ENCODE measurements around the gene ASTN2.
A peak's percentile ranks its signal among the peaks of the same experiment; 100 is the strongest.
"Not testable (repeated sequence)": the region's sequence is repeated elsewhere in the genome, so short reads cannot be mapped to it uniquely, and the experiment has no call there.

Gene ASTN2

GRCh38 chr9:116701940-116702642 lies 712.8 kb downstream of the ASTN2 start:
- DNase-seq (ENCODE audit: low read depth) = no peak

- no peak for DNase-seq (ENCODE audit: low read depth)
Observed at GRCh38 chr9:116700882-116701865, 713.7 kb downstream of the ASTN2 start.

GRCh38 chr9:116700279-116700678 lies 714.6 kb downstream of the ASTN2 start:
- no peak for DNase-seq (ENCODE audit: low read depth)

GRCh38 chr9:116697887-116698286 lies 717.0 kb downstream of the ASTN2 start:
- no peak for DNase-seq (ENCODE audit: low read depth)

- DNase-seq (ENCODE audit: low read depth) = no peak
Observed at GRCh38 chr9:116697362-116697761, 717.5 kb downstream of the ASTN2 start.

- no peak for DNase-seq (ENCODE audit: low read depth)
Observed at GRCh38 chr9:116695438-116695837, 719.4 kb downstream of the ASTN2 start.

- no peak for DNase-seq (ENCODE audit: low read depth)
Observed at GRCh38 chr9:116694785-116695291, 720.0 kb downstream of the ASTN2 start.

GRCh38 chr9:116693233-116693731 lies 721.6 kb downstream of the ASTN2 start:
- no peak for DNase-seq (ENCODE audit: low read depth)

GRCh38 chr9:116692616-116693015 lies 722.2 kb downstream of the ASTN2 start:
- no peak for DNase-seq (ENCODE audit: low read depth)

- no peak for DNase-seq (ENCODE audit: low read depth)
Observed at GRCh38 chr9:116691607-116692006, 723.2 kb downstream of the ASTN2 start.

GRCh38 chr9:116690805-116691204 lies 724.1 kb downstream of the ASTN2 start:
- DNase-seq (ENCODE audit: low read depth) = not testable (repeated sequence)

GRCh38 chr9:116689486-116690032 lies 725.3 kb downstream of the ASTN2 start:
- DNase-seq (ENCODE audit: low read depth) = no peak

GRCh38 chr9:116688806-116689485 lies 725.9 kb downstream of the ASTN2 start:
- DNase-seq (ENCODE audit: low read depth) = no peak

- DNase-seq (ENCODE audit: low read depth) = no peak
Observed at GRCh38 chr9:116687754-116688135, 727.1 kb downstream of the ASTN2 start.

GRCh38 chr9:116687074-116687753 lies 727.6 kb downstream of the ASTN2 start, which contains the start of gene TRIM32:
Gene TRIM32, plus strand, starts transcription at chr9:116687305. Its CDS starts 10,438 bp downstream, at chr9:116697743.
- DNase-seq (ENCODE audit: low read depth) = peak; percentile 91

GRCh38 chr9:116686693-116687073 lies 728.2 kb downstream of the ASTN2 start:
- DNase-seq (ENCODE audit: low read depth) = no peak

- no peak for DNase-seq (ENCODE audit: low read depth)
Observed at GRCh38 chr9:116686135-116686534, 728.7 kb downstream of the ASTN2 start.

GRCh38 chr9:116685166-116685565 lies 729.7 kb downstream of the ASTN2 start:
- no peak for DNase-seq (ENCODE audit: low read depth)

- no peak for DNase-seq (ENCODE audit: low read depth)
Observed at GRCh38 chr9:116683535-116683934, 731.3 kb downstream of the ASTN2 start.

- no peak for DNase-seq (ENCODE audit: low read depth)
Observed at GRCh38 chr9:116674210-116674980, 740.5 kb downstream of the ASTN2 start.

Measured in stimulated activated CD8-positive, alpha-beta memory T cell treated with anti-CD3 and anti-CD28 coated beads, Interleukin-7, amount 100 ng/mL, for 24 hours (primary cell).